Neural progenitor cell (in vitro differentiated cells): ENCODE results near the gene CLTRN. TPM values are rescaled to one million over a fixed set of nuclear protein-coding genes. Genes with fewer than 3 reads are reported as not detected.
"Not testable (repeated sequence)": the region's sequence is repeated elsewhere in the genome, so short reads cannot be mapped to it uniquely, and the experiment has no call there.

Experiments
- DNase-seq: peaks from one replicate; pipeline ENCODE4 v3.0.0-alpha.2; 2016; ENCODE audit warnings: low spot score
- H2AFZ ChIP-seq: fragments of 200-600 bp; sonication (generic); replicated peaks from 2 replicates; pipeline ENCODE4 v1.6.1; 2016; ENCODE audit warnings: antibody characterized with exemption
- H3F3A ChIP-seq: fragments of 200-600 bp; sonication (generic); 2 replicates; pipeline ENCODE4 v1.6.1; 2016; ENCODE audit warnings: antibody characterized with exemption, low read depth
- H3K27ac ChIP-seq: fragments of 200-600 bp; sonication (generic); 2 replicates; pipeline ENCODE4 v1.5.1; 2016; ENCODE audit warnings: mild to moderate bottlenecking
- H3K27me3 ChIP-seq: fragments of 200-600 bp; sonication (generic); 2 replicates; pipeline ENCODE4 v1.6.1; 2016; ENCODE audit warnings: mild to moderate bottlenecking, moderate library complexity
- H3K36me3 ChIP-seq: fragments of 200-600 bp; sonication (generic); 2 replicates; pipeline ENCODE4 v1.5.1; 2016
- H3K4me1 ChIP-seq: fragments of 200-600 bp; sonication (generic); 2 replicates; pipeline ENCODE4 v1.6.1; 2016; ENCODE audit warnings: mixed run types
- H3K4me2 ChIP-seq: fragments of 200-600 bp; sonication (generic); 2 replicates; pipeline ENCODE4 v1.6.1; 2016
- H3K4me3 ChIP-seq: fragments of 200-600 bp; sonication (generic); 2 replicates; pipeline ENCODE4 v1.5.1; 2016
- H3K79me2 ChIP-seq: fragments of 200-600 bp; sonication (generic); 2 replicates; pipeline ENCODE4 v1.6.1; 2016; ENCODE audit warnings: low read depth
- H3K9ac ChIP-seq: fragments of 200-600 bp; sonication (generic); 2 replicates; pipeline ENCODE4 v1.6.1; 2016
- H3K9me3 ChIP-seq: fragments of 200-600 bp; sonication (generic); 2 replicates; pipeline ENCODE4 v1.5.1; 2016; ENCODE audit warnings: low read depth
- H4K20me1 ChIP-seq: fragments of 200-600 bp; sonication (generic); 2 replicates; pipeline ENCODE4 v1.6.1; 2016; ENCODE audit warnings: low read depth
- H3K27ac Mint-ChIP-seq: 3 replicates; pipeline ENCODE4 v1.8.0; 2021; ENCODE audit warnings: mixed read lengths
- H3K27me3 Mint-ChIP-seq: 2 replicates; pipeline ENCODE4 v1.8.0; 2022; ENCODE audit warnings: low read depth, mild to moderate bottlenecking, inconsistent platforms, moderate library complexity, mixed read lengths; ENCODE audit not compliant: insufficient read depth
- H3K36me3 Mint-ChIP-seq: 3 replicates; pipeline ENCODE4 v1.8.0; 2021; ENCODE audit warnings: mixed read lengths
- H3K4me1 Mint-ChIP-seq: 3 replicates; pipeline ENCODE4 v1.8.0; 2021; ENCODE audit warnings: mixed read lengths
- H3K4me3 Mint-ChIP-seq: 3 replicates; pipeline ENCODE4 v1.8.0; 2021; ENCODE audit warnings: mild to moderate bottlenecking, moderate library complexity, mixed read lengths
- H3K9me3 Mint-ChIP-seq: 3 replicates; pipeline ENCODE4 v1.8.0; 2020; ENCODE audit warnings: mixed read lengths
- EZH2 ChIP-seq: fragments of 200-600 bp; sonication (generic); IDR thresholded peaks from 2 replicates; pipeline ENCODE4 v1.6.1; 2017; ENCODE audit warnings: antibody characterized with exemption, mild to moderate bottlenecking, moderate library complexity
- EZH2phosphoT487 ChIP-seq: fragments of 200-600 bp; sonication (generic); IDR thresholded peaks from 2 replicates; pipeline ENCODE4 v1.6.1; 2017; ENCODE audit warnings: antibody characterized with exemption
- total RNA-seq: library from RNA; depleted of rRNA; stranded (reverse); fragments of >200 nt; gene quantifications from 2 replicates; pipeline ENCODE4 v1.2.3, GENCODE V29; 2015; ENCODE audit warnings: low replicate concordance
- TF ChIP-seq, protein P1 (sequence below): fragments of 200-600 bp; sonication (generic); IDR thresholded peaks from 2 replicates; pipeline ENCODE4 v1.5.1; 2017; ENCODE audit warnings: antibody characterized with exemption, mild to moderate bottlenecking

The CLTRN gene
- total RNA-seq, 1 donor from 2014 or later: 3.5 TPM

- H3K9ac ChIP-seq: no peak overlapping the region
- H3K27me3 Mint-ChIP-seq: no peaks in the 10 kb centered on the region
- peaks cover 3% of the 10 kb centered on the region for H3K4me1 ChIP-seq
Observed at GRCh38 chrX:15653961-15654360, 10.6 kb downstream of the CLTRN start.

GRCh38 chrX:15647510-15647909, 17.1 kb downstream of the CLTRN start:
- H3K4me1 Mint-ChIP-seq: not testable (repeated sequence)

More at GRCh38 chrX:15653961-15654360, 10.6 kb downstream of the CLTRN start:
- TF ChIP-seq EZH2 (no peak), EZH2phosphoT487 (no peak)
- TF ChIP-seq, protein P1, sequence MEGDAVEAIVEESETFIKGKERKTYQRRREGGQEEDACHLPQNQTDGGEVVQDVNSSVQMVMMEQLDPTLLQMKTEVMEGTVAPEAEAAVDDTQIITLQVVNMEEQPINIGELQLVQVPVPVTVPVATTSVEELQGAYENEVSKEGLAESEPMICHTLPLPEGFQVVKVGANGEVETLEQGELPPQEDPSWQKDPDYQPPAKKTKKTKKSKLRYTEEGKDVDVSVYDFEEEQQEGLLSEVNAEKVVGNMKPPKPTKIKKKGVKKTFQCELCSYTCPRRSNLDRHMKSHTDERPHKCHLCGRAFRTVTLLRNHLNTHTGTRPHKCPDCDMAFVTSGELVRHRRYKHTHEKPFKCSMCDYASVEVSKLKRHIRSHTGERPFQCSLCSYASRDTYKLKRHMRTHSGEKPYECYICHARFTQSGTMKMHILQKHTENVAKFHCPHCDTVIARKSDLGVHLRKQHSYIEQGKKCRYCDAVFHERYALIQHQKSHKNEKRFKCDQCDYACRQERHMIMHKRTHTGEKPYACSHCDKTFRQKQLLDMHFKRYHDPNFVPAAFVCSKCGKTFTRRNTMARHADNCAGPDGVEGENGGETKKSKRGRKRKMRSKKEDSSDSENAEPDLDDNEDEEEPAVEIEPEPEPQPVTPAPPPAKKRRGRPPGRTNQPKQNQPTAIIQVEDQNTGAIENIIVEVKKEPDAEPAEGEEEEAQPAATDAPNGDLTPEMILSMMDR: no peak
- Mint-ChIP-seq H3K4me1 (no peaks in the 10 kb centered on the region), H3K27ac (no peak overlapping the region), H3K4me3 (no peak overlapping the region), H3K36me3 (no peaks in the 10 kb centered on the region), H3K9me3 (no peaks in the 10 kb centered on the region)
- no peaks in the 10 kb centered on the region for H3F3A ChIP-seq
- no peaks in the 10 kb centered on the region for H3K27me3 ChIP-seq
- H3K27ac ChIP-seq: no peak overlapping the region
- no peaks in the 10 kb centered on the region for H3K36me3 ChIP-seq
- no peak overlapping the region for H3K4me3 ChIP-seq
- no peaks in the 10 kb centered on the region for H3K79me2 ChIP-seq
- no peaks in the 10 kb centered on the region for H4K20me1 ChIP-seq
- H3K9me3 ChIP-seq: no peaks in the 10 kb centered on the region
- no peak overlapping the region for H3K4me2 ChIP-seq
- peak; percentile 39 for DNase-seq
- H2AFZ ChIP-seq: no peak overlapping the region

GRCh38 chrX:15646543-15646942, 18.1 kb downstream of the CLTRN start:
- Histone ChIP-seq H3K27ac (no peak overlapping the region), H3K4me1 (no peaks in the 10 kb centered on the region), H3K27me3 (no peaks in the 10 kb centered on the region), H3K9ac (no peak overlapping the region), H3K4me2 (no peak overlapping the region), H3F3A (no peaks in the 10 kb centered on the region), H4K20me1 (no peaks in the 10 kb centered on the region), H3K79me2 (no peaks in the 10 kb centered on the region), H3K4me3 (no peak overlapping the region), H3K36me3 (no peaks in the 10 kb centered on the region), H3K9me3 (no peaks in the 10 kb centered on the region), H2AFZ (no peak overlapping the region)
- Mint-ChIP-seq H3K4me3 (no peak overlapping the region), H3K9me3 (no peaks in the 10 kb centered on the region), H3K27me3 (no peaks in the 10 kb centered on the region), H3K36me3 (no peaks in the 10 kb centered on the region), H3K27ac (no peak overlapping the region), H3K4me1 (peaks cover 4% of the 10 kb centered on the region)
- DNase-seq: no peak
- TF ChIP-seq EZH2: no peak
- no peak for TF ChIP-seq EZH2phosphoT487
- TF ChIP-seq, protein P1: no peak

More at GRCh38 chrX:15647510-15647909, 17.1 kb downstream of the CLTRN start:
- H3K4me2 ChIP-seq, H3K4me1 ChIP-seq, H3K9me3 Mint-ChIP-seq, H4K20me1 ChIP-seq, H3K4me3 Mint-ChIP-seq, H3K27me3 Mint-ChIP-seq, H3K9ac ChIP-seq, H3K79me2 ChIP-seq, H3K9me3 ChIP-seq, H3F3A ChIP-seq, DNase-seq, H3K27ac ChIP-seq, H2AFZ ChIP-seq, H3K27me3 ChIP-seq, H3K27ac Mint-ChIP-seq, H3K36me3 ChIP-seq, H3K36me3 Mint-ChIP-seq, H3K4me3 ChIP-seq: not testable (repeated sequence)

DNA sequence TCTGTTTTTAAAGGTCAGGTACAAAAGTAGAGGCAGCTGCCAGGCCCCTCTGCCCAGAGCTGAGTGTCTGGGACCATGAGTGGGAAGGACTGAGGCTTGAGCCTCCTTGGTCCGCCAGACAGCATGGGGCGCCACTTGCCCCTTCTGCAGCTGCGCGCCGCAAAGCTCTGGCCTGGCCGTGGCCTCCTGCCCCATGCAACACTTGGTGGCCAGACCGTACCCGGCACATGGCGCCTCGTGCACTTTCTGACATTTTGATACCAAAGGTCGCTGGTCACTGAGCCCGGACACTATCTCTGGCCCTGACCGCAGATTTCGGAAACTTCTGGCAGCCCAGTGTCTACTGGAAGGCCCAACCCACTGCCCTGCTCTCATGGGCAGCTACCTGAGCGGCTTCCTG, 18.6 kb downstream of the CLTRN start:
- Histone ChIP-seq H4K20me1 (no peaks in the 10 kb centered on the region), H3K4me1 (no peaks in the 10 kb centered on the region), H3K27ac (no peak overlapping the region), H2AFZ (no peak overlapping the region), H3K9ac (no peak overlapping the region), H3K9me3 (no peaks in the 10 kb centered on the region), H3F3A (no peaks in the 10 kb centered on the region), H3K4me3 (no peak overlapping the region), H3K27me3 (no peaks in the 10 kb centered on the region), H3K79me2 (no peaks in the 10 kb centered on the region), H3K36me3 (no peaks in the 10 kb centered on the region), H3K4me2 (no peak overlapping the region)
- no peak overlapping the region for H3K27ac Mint-ChIP-seq
- H3K36me3 Mint-ChIP-seq: no peaks in the 10 kb centered on the region
- no peak for DNase-seq
- H3K4me3 Mint-ChIP-seq: no peak overlapping the region
- H3K4me1 Mint-ChIP-seq: peaks cover 4% of the 10 kb centered on the region
- H3K27me3 Mint-ChIP-seq: no peaks in the 10 kb centered on the region
- H3K9me3 Mint-ChIP-seq: no peaks in the 10 kb centered on the region
- TF ChIP-seq EZH2 (no peak), EZH2phosphoT487 (no peak)
- TF ChIP-seq, protein P1: no peak
